ENCODE measurements around the gene ARID5B. TPM values are rescaled to one million over a fixed set of nuclear protein-coding genes. Genes with fewer than 3 reads are reported as not detected.

The ARID5B gene
- total and polyA plus RNA-seq, 2 of the 4 experiments (the other 2 are of a cell fraction): 41.0 to 125 TPM

DNA sequence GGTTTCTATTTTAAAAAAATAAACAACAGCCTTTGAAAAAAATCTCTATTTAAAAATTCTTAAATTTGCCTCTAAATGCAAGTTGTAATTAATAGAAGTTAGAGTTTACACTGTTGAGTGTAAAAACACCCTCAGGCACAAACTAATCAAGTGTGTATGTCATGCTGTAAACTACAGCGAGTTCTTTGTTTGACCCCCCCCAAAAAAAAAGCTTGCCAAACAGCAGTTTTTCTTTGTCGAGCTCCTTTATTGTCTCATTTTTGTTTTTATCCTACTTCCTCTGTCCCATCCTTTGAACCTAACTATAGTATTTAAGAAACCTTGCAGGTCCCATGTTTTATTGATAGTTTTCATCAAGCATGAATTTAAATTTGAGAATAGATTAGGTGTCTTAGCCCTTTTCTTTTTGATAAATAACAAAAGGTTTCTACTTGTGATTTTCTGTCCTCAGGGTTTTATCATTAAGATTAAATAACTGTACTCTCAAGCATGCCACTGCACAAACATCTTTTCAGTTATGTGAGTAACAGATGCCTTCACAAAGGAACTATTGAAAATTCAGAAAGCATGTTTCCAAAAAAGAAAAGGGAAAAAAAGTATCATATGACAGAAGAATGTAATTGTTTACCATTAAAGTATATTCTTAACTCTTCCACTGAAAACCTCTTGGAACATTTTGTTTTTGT, 176.0 kb downstream of the ARID5B start:
- in situ Hi-C loops (cut with MboI; ENCODE audit: low sequenced_read_pairs): loop anchor here (25.0 kb wide), 1 partner anchor 1060 kb away; the partner anchor contains the start of gene NRBF2
- H2BK5ac ChIP-seq (ENCODE audit: low read depth, low read length, poor library complexity, severe bottlenecking): peak overlapping the region; percentile 96
- dilution Hi-C loops (cut with HindIII; ENCODE audit: low sequenced_read_pairs, unreplicated experiment): no loop called here
- H3K9me1 ChIP-seq (ENCODE audit: insufficient read depth, low read length): peaks cover 26% of the 10 kb centered on the region
- H2AK5ac ChIP-seq (ENCODE audit: low read depth, low read length): no peak overlapping the region
- H3K23ac ChIP-seq (ENCODE audit: low read depth, low read length): no peak overlapping the region
- ATAC-seq (ENCODE audit: low read depth) (no peak), DNase-seq (no peak)
- no CpG with 5 or more reads among the region's 2 CpGs for WGBS, 2 experiments (ENCODE audit: extremely low coverage in 2 of 2, insufficient read length in 1 of 2)
- intact Hi-C loops (cut with micrococcal nuclease): no loop called here
- no peaks in the 10 kb centered on the region for H3K27me3 ChIP-seq (ENCODE audit: control insufficient read depth, insufficient read depth, low read length)
- H3K56ac ChIP-seq (ENCODE audit: extremely low read depth, insufficient read depth, low read length): peak overlapping the region; percentile 37; the same call in 1 of the 2 replicates
- H3K9ac ChIP-seq (ENCODE audit: low read depth, low read length): no peak overlapping the region
- H2BK20ac ChIP-seq (ENCODE audit: low read depth, low read length): 0 out of 2 replicates have a peak overlapping the region, but pooled peaks have one; percentile 29
- peak overlapping the region in 1 of 2 experiments; percentile 79; a peak in 1 of 4 replicates for H4K8ac ChIP-seq (ENCODE audit: low read depth in 2 of 2, low read length in 2 of 2)
- no peak overlapping the region for H2AK9ac ChIP-seq (replicated peaks; ENCODE audit: low read depth, low read length, poor library complexity)
- no peak overlapping the region for H4K5ac ChIP-seq (ENCODE audit: low read depth, low read length)
- no peak overlapping the region for H2BK120ac ChIP-seq (ENCODE audit: low read depth, low read length)
- peak overlapping the region; percentile 87; the same call in 1 of the 2 replicates for H3K27ac ChIP-seq (ENCODE audit: insufficient read depth, low read length)
- H4K20me1 ChIP-seq (ENCODE audit: insufficient read depth, low read length): peaks cover 42% of the 10 kb centered on the region
- no peak overlapping the region for H3K4ac ChIP-seq (ENCODE audit: low read depth, low read length)
- peaks cover 45% of the 10 kb centered on the region for H3K4me1 ChIP-seq (ENCODE audit: control insufficient read depth, insufficient read depth, low read length)
- H3K79me1 ChIP-seq (ENCODE audit: low read depth in 1 of 2, low read length in 2 of 2): peaks cover 16 to 64% of the 10 kb centered on the region in 2 experiments
- H3K4me2 ChIP-seq (ENCODE audit: low read depth, low read length): no peak overlapping the region; the same call in 1 of the 2 replicates
- H3K14ac ChIP-seq (replicated peaks; ENCODE audit: low read depth, low read length): no peak overlapping the region
- H3K9me3 ChIP-seq (ENCODE audit: control insufficient read depth, insufficient read depth, low read length): no peaks in the 10 kb centered on the region
- H4K91ac ChIP-seq (ENCODE audit: insufficient read depth, low read depth, low read length): no peak overlapping the region
- POLR2A ChIA-PET (ENCODE audit: unreplicated experiment): interaction anchor here (0.6 kb wide), 2 partner anchors 223 to 1789 kb away, joined by 3 to 7 read pairs; no protein-coding TSS in a partner anchor
- no TSS peak for BruUV-seq (replicated peaks)
- H3K18ac ChIP-seq (ENCODE audit: low read depth, low read length): peak overlapping the region; percentile 28; the same call in 1 of the 2 replicates
- TF ChIP-seq MAFK (IDR thresholded peaks at IDR 0.05; ENCODE audit: low read depth, low read length) (no peak), MAZ (IDR thresholded peaks at IDR 0.05; ENCODE audit: borderline replicate concordance, low read depth, low read length) (no peak), RCOR1 (IDR thresholded peaks at IDR 0.05; ENCODE audit: insufficient replicate concordance, low read length) (no peak), CEBPB (IDR thresholded peaks at IDR 0.05; ENCODE audit: low read depth, low read length) (no peak), NFE2L2 (IDR thresholded peaks at IDR 0.05; ENCODE audit: low read depth, low read length) (no peak), RAD21 (IDR thresholded peaks at IDR 0.05; ENCODE audit: low read length) (no peak), CHD1 (IDR thresholded peaks at IDR 0.05; ENCODE audit: low read depth, low read length) (no peak), CTCF (conservative IDR thresholded peaks at IDR 0.05; ENCODE audit: low read depth, low read length) (no peak), FOS (IDR thresholded peaks at IDR 0.05; ENCODE audit: low read depth, low read length) (no peak), POLR2A (IDR thresholded peaks at IDR 0.05; ENCODE audit: low read depth, low read length) (no peak; the same call in 1 of the 2 replicates), ELK1 (IDR thresholded peaks at IDR 0.05; ENCODE audit: borderline replicate concordance, low read depth, low read length) (no peak), BHLHE40 (IDR thresholded peaks at IDR 0.05; ENCODE audit: low read depth, low read length) (no peak), MXI1 (IDR thresholded peaks at IDR 0.05; ENCODE audit: borderline replicate concordance, low read depth, low read length) (no peak), RFX5 (IDR thresholded peaks at IDR 0.05; ENCODE audit: low read depth, low read length) (no peak), USF2 (IDR thresholded peaks at IDR 0.05; ENCODE audit: low read depth, low read length) (no peak)
- H2BK15ac ChIP-seq (ENCODE audit: low read depth, low read length): no peak overlapping the region
- H3K4me3 ChIP-seq (ENCODE audit: insufficient read depth, low read depth, low read length): no peak overlapping the region
- H3K36me3 ChIP-seq (ENCODE audit: control insufficient read depth, insufficient read depth, low read length): peaks cover 60% of the 10 kb centered on the region
- CTCF ChIA-PET: interaction anchor here (0.8 kb wide), 1 partner anchor 134 kb away, joined by 3 read pairs; no protein-coding TSS in a partner anchor
- no peak overlapping the region for H2AFZ ChIP-seq (replicated peaks; ENCODE audit: low read length, poor library complexity)
